Uterus (tissue), 2 donors: Measurements from ENCODE around the gene PPP4C.
A peak's percentile ranks its signal among the peaks of the same experiment; 100 is the strongest.

Source experiments
- CTCF ChIP-seq, 4 experiments: fragments of 200-600 bp in 2 of 4; fragments of 450-650 bp in 2 of 4; sonication (generic) in 2 of 4; IDR thresholded peaks; one replicate each; pipeline ENCODE4 v1.5.1; 2016 to 2019; ENCODE audit warnings: antibody characterized with exemption in 4 of 4, mild to moderate bottlenecking in 2 of 4, moderate library complexity in 1 of 4
- POLR2A ChIP-seq, 2 donors: fragments of 450-650 bp; IDR thresholded peaks; one replicate each; pipeline ENCODE4 v1.6.1; 2016; ENCODE audit warnings: antibody characterized with exemption in 2 of 2, mild to moderate bottlenecking in 1 of 2, moderate library complexity in 1 of 2

GRCh38 chr16:30091474-30092372, 15.9 kb downstream of the PPP4C start, which contains the start of gene TBX6:
- peak; percentile 68 to 99 (median 92) for TF ChIP-seq CTCF (IDR thresholded peaks at IDR 0.05)
- TF ChIP-seq POLR2A (IDR thresholded peaks at IDR 0.05): peak; percentile 41 to 52
